NCI-H2107 treated with DMSO at 0.1 percent for 48 hours (cell line): ENCODE data around the gene MGAT5.
A peak's percentile ranks its signal among the peaks of the same experiment; 100 is the strongest.

Experiments
- DNase-seq: peaks from one replicate; lab custom pipeline; 2025; ENCODE audit not compliant: unreplicated experiment; lab: John Stamatoyannopoulos, UW

MGAT5 gene

GRCh38 chr2:134359367-134360081 lies 105.7 kb downstream of the MGAT5 start:
- DNase-seq: peak; percentile 74

GRCh38 chr2:134360745-134361487 lies 107.0 kb downstream of the MGAT5 start:
- peak; percentile 9 for DNase-seq

- DNase-seq: peak; percentile 70
Measured at GRCh38 chr2:134361648-134362047, 107.8 kb downstream of the MGAT5 start.

- DNase-seq: peak; percentile 13
Measured at GRCh38 chr2:134362152-134362668, 108.3 kb downstream of the MGAT5 start.

GRCh38 chr2:134362740-134363139 lies 108.9 kb downstream of the MGAT5 start:
- DNase-seq: no peak

GRCh38 chr2:134365356-134365755 lies 111.5 kb downstream of the MGAT5 start:
- no peak for DNase-seq

GRCh38 chr2:134366359-134366758 lies 112.5 kb downstream of the MGAT5 start:
- no peak for DNase-seq

- DNase-seq: no peak
Measured at GRCh38 chr2:134367213-134367612, 113.3 kb downstream of the MGAT5 start.

- DNase-seq: peak; percentile 82
Measured at GRCh38 chr2:134368009-134368817, 114.3 kb downstream of the MGAT5 start.

- DNase-seq: no peak
Measured at GRCh38 chr2:134369220-134369902, 115.5 kb downstream of the MGAT5 start.

GRCh38 chr2:134370655-134371445 lies 117.0 kb downstream of the MGAT5 start:
- no peak for DNase-seq

GRCh38 chr2:134372141-134372540 lies 118.3 kb downstream of the MGAT5 start:
- DNase-seq: no peak

GRCh38 chr2:134372611-134373131 lies 118.8 kb downstream of the MGAT5 start:
- no peak for DNase-seq

- DNase-seq: peak; percentile 12
Measured at GRCh38 chr2:134375935-134376334, 122.1 kb downstream of the MGAT5 start.

- DNase-seq: no peak
Measured at GRCh38 chr2:134377730-134378129, 123.9 kb downstream of the MGAT5 start.

- no peak for DNase-seq
Measured at GRCh38 chr2:134379293-134379692, 125.4 kb downstream of the MGAT5 start.

GRCh38 chr2:134379722-134380121 lies 125.8 kb downstream of the MGAT5 start:
- no peak for DNase-seq

- DNase-seq: no peak
Measured at GRCh38 chr2:134381141-134381540, 127.3 kb downstream of the MGAT5 start.

GRCh38 chr2:134384131-134384530 lies 130.3 kb downstream of the MGAT5 start:
- no peak for DNase-seq

- no peak for DNase-seq
Measured at GRCh38 chr2:134385195-134385594, 131.3 kb downstream of the MGAT5 start.
